Nephron progenitor cell (in vitro differentiated cells): Measurements from ENCODE around the gene ZNF678.

Experiments used
- DNase-seq: peaks from one replicate; pipeline ENCODE4 v3.0.0; 2021
- H3K27ac Mint-ChIP-seq: 2 replicates; pipeline ENCODE4 v1.8.0; 2021; ENCODE audit warnings: mild to moderate bottlenecking, moderate library complexity, mixed read lengths
- H3K27me3 Mint-ChIP-seq: 2 replicates; pipeline ENCODE4 v1.8.0; 2021; ENCODE audit warnings: mild to moderate bottlenecking, low read depth, mixed read lengths; ENCODE audit not compliant: poor library complexity
- H3K36me3 Mint-ChIP-seq: 2 replicates; pipeline ENCODE4 v1.8.0; 2021; ENCODE audit warnings: low read depth, mixed read lengths
- H3K4me1 Mint-ChIP-seq: 2 replicates; pipeline ENCODE4 v1.8.0; 2021; ENCODE audit warnings: mixed read lengths
- H3K4me3 Mint-ChIP-seq: 2 replicates; pipeline ENCODE4 v1.8.0; 2021; ENCODE audit warnings: mild to moderate bottlenecking, moderate library complexity, mixed read lengths
- H3K9me3 Mint-ChIP-seq: 2 replicates; pipeline ENCODE4 v1.8.0; 2021; ENCODE audit warnings: mild to moderate bottlenecking, moderate library complexity, mixed read lengths
- CTCF ChIP-seq: fragments of 200-600 bp; sonication (generic); IDR thresholded peaks from 2 replicates; pipeline ENCODE4 v1.5.0; 2021; ENCODE audit warnings: antibody characterized with exemption

The ZNF678 gene

GRCh38 chr1:227540170-227541098 is 22.9 kb upstream of the ZNF678 start:
- Mint-ChIP-seq H3K27me3 (peaks cover 26% of the 10 kb centered on the region), H3K27ac (no peak overlapping the region), H3K4me3 (no peak overlapping the region), H3K4me1 (peaks cover 3% of the 10 kb centered on the region), H3K9me3 (peaks cover 16% of the 10 kb centered on the region), H3K36me3 (peaks cover 4% of the 10 kb centered on the region)
- DNase-seq: no peak
- no peak for TF ChIP-seq CTCF

GRCh38 chr1:227541129-227541528 is 22.2 kb upstream of the ZNF678 start:
- peak overlapping the region; percentile 52 for H3K4me3 Mint-ChIP-seq
- DNase-seq: no peak
- H3K36me3 Mint-ChIP-seq: no peaks in the 10 kb centered on the region
- peaks cover 3% of the 10 kb centered on the region for H3K4me1 Mint-ChIP-seq
- no peak for TF ChIP-seq CTCF
- H3K27ac Mint-ChIP-seq: no peak overlapping the region
- peaks cover 25% of the 10 kb centered on the region for H3K27me3 Mint-ChIP-seq
- peaks cover 11% of the 10 kb centered on the region for H3K9me3 Mint-ChIP-seq

GRCh38 chr1:227541796-227542152 is 21.6 kb upstream of the ZNF678 start:
- no peak for DNase-seq
- TF ChIP-seq CTCF: no peak
- Mint-ChIP-seq H3K36me3 (no peaks in the 10 kb centered on the region), H3K9me3 (peaks cover 7% of the 10 kb centered on the region), H3K4me1 (peaks cover 3% of the 10 kb centered on the region), H3K27me3 (peaks cover 25% of the 10 kb centered on the region), H3K27ac (no peak overlapping the region), H3K4me3 (peak overlapping the region; percentile 60)

DNA sequence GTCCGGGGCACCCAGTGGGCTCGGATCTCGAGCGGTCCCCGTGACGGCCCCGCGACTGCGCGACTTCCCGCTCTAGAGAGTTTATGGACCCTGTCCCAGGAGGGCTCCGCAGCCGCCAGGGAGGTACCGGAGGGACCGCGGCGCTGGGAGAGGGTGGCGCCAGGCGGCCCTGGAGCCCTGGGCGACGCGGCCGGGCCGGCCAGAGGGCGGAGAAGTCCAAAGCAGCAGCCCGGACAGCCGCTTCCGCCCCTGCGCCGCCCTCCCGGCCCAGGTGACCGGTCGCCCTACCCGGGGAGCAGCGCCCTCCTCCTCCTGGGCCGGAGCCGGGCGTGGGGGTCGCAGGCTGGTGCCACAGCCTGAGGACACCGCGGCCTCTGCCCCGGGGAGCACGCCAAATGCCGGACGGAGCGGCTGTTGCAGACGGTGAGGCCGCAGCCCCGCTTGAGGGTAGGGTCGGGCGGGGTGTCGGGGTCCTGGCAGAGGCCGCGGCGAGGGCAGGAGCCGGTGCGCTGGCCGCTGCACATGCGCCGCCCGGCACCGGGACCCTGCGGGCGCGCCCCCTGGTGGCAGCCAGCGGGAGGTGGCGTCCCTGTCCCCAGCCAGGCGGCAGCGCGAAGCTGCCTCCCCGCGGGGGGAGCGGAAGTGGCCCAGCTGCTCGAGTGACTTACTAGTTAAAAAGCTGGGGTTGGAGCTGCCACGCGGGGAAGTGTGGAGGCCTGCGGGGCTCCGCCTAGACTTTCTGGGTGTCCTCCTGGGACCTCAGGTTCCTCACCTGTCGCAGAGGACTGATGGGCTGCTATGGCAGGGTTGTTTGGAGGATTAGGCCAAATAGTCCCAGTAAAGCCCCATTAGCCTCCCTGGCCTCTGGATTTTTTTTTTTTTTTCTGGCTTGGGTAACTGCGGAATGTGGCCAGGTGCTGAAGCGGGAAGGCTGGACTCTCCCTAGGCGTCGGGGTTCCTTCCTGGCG is 20.9 kb upstream of the ZNF678 start:
- H3K36me3 Mint-ChIP-seq: no peaks in the 10 kb centered on the region
- H3K4me3 Mint-ChIP-seq: peak overlapping the region; percentile 65
- peak; percentile 90 for TF ChIP-seq CTCF
- H3K27me3 Mint-ChIP-seq: peaks cover 25% of the 10 kb centered on the region
- H3K9me3 Mint-ChIP-seq: peaks cover 6% of the 10 kb centered on the region
- DNase-seq: peak; percentile 92
- H3K4me1 Mint-ChIP-seq: peaks cover 3% of the 10 kb centered on the region
- H3K27ac Mint-ChIP-seq: no peak overlapping the region

- Mint-ChIP-seq H3K4me1 (peaks cover 9% of the 10 kb centered on the region), H3K36me3 (no peaks in the 10 kb centered on the region), H3K9me3 (peaks cover 4% of the 10 kb centered on the region), H3K27me3 (peaks cover 18% of the 10 kb centered on the region), H3K27ac (no peak overlapping the region), H3K4me3 (peak overlapping the region; percentile 65)
- no peak for TF ChIP-seq CTCF
- no peak for DNase-seq
Observed at GRCh38 chr1:227543283-227544066, 19.9 kb upstream of the ZNF678 start.
